ENCODE results near the gene NCBP1. TPM values are rescaled to one million over a fixed set of nuclear protein-coding genes. Genes with fewer than 3 reads are reported as not detected.

NCBP1 gene
- total RNA-seq, 2 experiments from 2014 or later = 37.6 to 41.7 TPM

GRCh38 chr9:97623946-97624345 is 9.7 kb upstream of the NCBP1 start:
- Mint-ChIP-seq H3K4me3 (no peak overlapping the region), H3K4me1 (ENCODE audit: low read depth) (peaks cover 15% of the 10 kb centered on the region), H3K36me3 (ENCODE audit: low read depth) (peaks cover 29% of the 10 kb centered on the region), H3K27ac (no peak overlapping the region), H3K9me3 (no peaks in the 10 kb centered on the region), H3K27me3 (no peaks in the 10 kb centered on the region)
- no peak for TF ChIP-seq CTCF (IDR thresholded peaks at IDR 0.05)
- DNase-seq (no peak), ATAC-seq (peak; percentile 49)
- ChIA-PET POLR2A (interaction anchor here (0.6 to 1.1 kb wide), 2 partner anchors 9 to 12 kb away, joined by 3 read pairs; no protein-coding TSS in a partner anchor), CTCF (interaction anchor here (1.3 to 2.1 kb wide), 3 partner anchors 8 to 155 kb away, joined by 3 to 11 read pairs (median 5); no protein-coding TSS in a partner anchor)
- intact Hi-C loops (cut with micrococcal nuclease) = no loop called here

GRCh38 chr9:97625620-97626019 is 8.0 kb upstream of the NCBP1 start:
- no peak for TF ChIP-seq CTCF (IDR thresholded peaks at IDR 0.05)
- Mint-ChIP-seq H3K9me3 (no peaks in the 10 kb centered on the region), H3K4me1 (ENCODE audit: low read depth) (peaks cover 22% of the 10 kb centered on the region), H3K36me3 (ENCODE audit: low read depth) (peaks cover 23% of the 10 kb centered on the region), H3K4me3 (no peak overlapping the region), H3K27me3 (no peaks in the 10 kb centered on the region), H3K27ac (no peak overlapping the region)
- ChIA-PET POLR2A (no interaction called here), CTCF (interaction anchor here (0.9 kb wide), 1 partner anchor 27 kb away, joined by 3 read pairs; no protein-coding TSS in a partner anchor)
- DNase-seq (no peak), ATAC-seq (no peak)
- intact Hi-C loops (cut with micrococcal nuclease) = no loop called here

- ChIA-PET CTCF (interaction anchor here (1.3 to 7.7 kb wide), 3 partner anchors 11 to 29 kb away, joined by 4 to 81 read pairs (median 10); no protein-coding TSS in a partner anchor), POLR2A (no interaction called here)
- Mint-ChIP-seq H3K4me3 (no peak overlapping the region), H3K27me3 (no peaks in the 10 kb centered on the region), H3K4me1 (ENCODE audit: low read depth) (peaks cover 31% of the 10 kb centered on the region), H3K9me3 (no peaks in the 10 kb centered on the region), H3K27ac (no peak overlapping the region), H3K36me3 (ENCODE audit: low read depth) (peaks cover 13% of the 10 kb centered on the region)
- ATAC-seq (no peak), DNase-seq (no peak)
- no peak for TF ChIP-seq CTCF (IDR thresholded peaks at IDR 0.05)
- intact Hi-C loops (cut with micrococcal nuclease) = no loop called here
These were observed 6.0 kb upstream of the NCBP1 start for GRCh38 chr9:97627624-97628023.

- POLR2A ChIA-PET = interaction anchor here (0.8 kb wide), 1 partner anchor 10 kb away, joined by 3 read pairs; no protein-coding TSS in a partner anchor
- Mint-ChIP-seq H3K27ac (no peak overlapping the region), H3K36me3 (ENCODE audit: low read depth) (peaks cover 9% of the 10 kb centered on the region), H3K27me3 (no peaks in the 10 kb centered on the region), H3K4me3 (no peak overlapping the region), H3K4me1 (ENCODE audit: low read depth) (peaks cover 31% of the 10 kb centered on the region), H3K9me3 (no peaks in the 10 kb centered on the region)
- DNase-seq = no peak
- TF ChIP-seq CTCF (IDR thresholded peaks at IDR 0.05) = no peak
- CTCF ChIA-PET = interaction anchor here (1.0 to 7.7 kb wide), 4 partner anchors 10 to 241 kb away, joined by 4 to 81 read pairs (median 7); no protein-coding TSS in a partner anchor
- intact Hi-C loops (cut with micrococcal nuclease) = no loop called here
- no peak for ATAC-seq
These were observed 5.0 kb upstream of the NCBP1 start for GRCh38 chr9:97628668-97629067.

- Mint-ChIP-seq H3K27me3 (no peaks in the 10 kb centered on the region), H3K27ac (no peak overlapping the region), H3K4me1 (ENCODE audit: low read depth) (peaks cover 31% of the 10 kb centered on the region), H3K9me3 (no peaks in the 10 kb centered on the region), H3K36me3 (ENCODE audit: low read depth) (peaks cover 11% of the 10 kb centered on the region), H3K4me3 (no peak overlapping the region)
- ChIA-PET CTCF (interaction anchor here (1.0 to 7.7 kb wide), 4 partner anchors 9 to 241 kb away, joined by 4 to 81 read pairs (median 7); no protein-coding TSS in a partner anchor), POLR2A (no interaction called here)
- ATAC-seq (no peak), DNase-seq (no peak)
- no peak for TF ChIP-seq CTCF (IDR thresholded peaks at IDR 0.05)
- intact Hi-C loops (cut with micrococcal nuclease) = no loop called here
These were observed 4.5 kb upstream of the NCBP1 start for GRCh38 chr9:97629156-97629555.
